Tibial artery (tissue), 4 donors: ENCODE measurements around the gene VEGFA.

ENCODE experiments used
- DNase-seq, 2 donors: peaks; one replicate each; pipeline ENCODE4 v3.0.0-alpha.2; 2019
- H3K27ac ChIP-seq, 2 donors: fragments of 200-600 bp; sonication (generic) in 1 of 2; 1 replicate in 1 of 2; 2 replicates in 1 of 2; pipeline ENCODE4 v1.5.1; 2018 to 2019; ENCODE audit warnings: mild to moderate bottlenecking in 1 of 2
- H3K27me3 ChIP-seq, 2 donors: fragments of 200-600 bp; sonication (generic) in 1 of 2; one replicate each; pipeline versions ENCODE4 v1.5.1 to v1.6.0; 2016 to 2019
- H3K36me3 ChIP-seq, 3 donors: fragments of 200-600 bp; sonication (generic) in 2 of 3; one replicate each; pipeline ENCODE4 v1.5.1; 2016 to 2019; ENCODE audit warnings: mild to moderate bottlenecking in 2 of 3
- H3K4me1 ChIP-seq, 4 donors: fragments of 200-600 bp; sonication (generic) in 2 of 4; 1 replicate in 3 of 4; 2 replicates in 1 of 4; pipeline ENCODE4 v1.5.1; 2016 to 2019
- H3K4me3 ChIP-seq, 2 donors: fragments of 200-600 bp; sonication (generic) in 1 of 2; 1 replicate in 1 of 2; 2 replicates in 1 of 2; pipeline ENCODE4 v1.5.1; 2018 to 2019; ENCODE audit warnings: mild to moderate bottlenecking in 2 of 2
- H3K9me3 ChIP-seq, 3 donors: fragments of 200-600 bp; sonication (generic) in 1 of 3; one replicate each; pipeline ENCODE4 v1.5.1; 2016 to 2019
- intact Hi-C: fragments of 100-400 bp; cut with DNase I; formaldehyde crosslinking; loops from one replicate; pipeline ENCODE4 v1.15.0; 2023; ENCODE audit warnings: low total_unique reads
- TF ChIP-seq, protein P1 (sequence below), 2 experiments: fragments of 200-600 bp in 1 of 2; fragments of 450-650 bp in 1 of 2; IDR thresholded peaks; one replicate each; pipeline ENCODE4 v1.5.1; 2017 to 2019; ENCODE audit warnings: antibody characterized with exemption in 2 of 2, mild to moderate bottlenecking in 1 of 2, moderate library complexity in 1 of 2

The VEGFA gene

DNA sequence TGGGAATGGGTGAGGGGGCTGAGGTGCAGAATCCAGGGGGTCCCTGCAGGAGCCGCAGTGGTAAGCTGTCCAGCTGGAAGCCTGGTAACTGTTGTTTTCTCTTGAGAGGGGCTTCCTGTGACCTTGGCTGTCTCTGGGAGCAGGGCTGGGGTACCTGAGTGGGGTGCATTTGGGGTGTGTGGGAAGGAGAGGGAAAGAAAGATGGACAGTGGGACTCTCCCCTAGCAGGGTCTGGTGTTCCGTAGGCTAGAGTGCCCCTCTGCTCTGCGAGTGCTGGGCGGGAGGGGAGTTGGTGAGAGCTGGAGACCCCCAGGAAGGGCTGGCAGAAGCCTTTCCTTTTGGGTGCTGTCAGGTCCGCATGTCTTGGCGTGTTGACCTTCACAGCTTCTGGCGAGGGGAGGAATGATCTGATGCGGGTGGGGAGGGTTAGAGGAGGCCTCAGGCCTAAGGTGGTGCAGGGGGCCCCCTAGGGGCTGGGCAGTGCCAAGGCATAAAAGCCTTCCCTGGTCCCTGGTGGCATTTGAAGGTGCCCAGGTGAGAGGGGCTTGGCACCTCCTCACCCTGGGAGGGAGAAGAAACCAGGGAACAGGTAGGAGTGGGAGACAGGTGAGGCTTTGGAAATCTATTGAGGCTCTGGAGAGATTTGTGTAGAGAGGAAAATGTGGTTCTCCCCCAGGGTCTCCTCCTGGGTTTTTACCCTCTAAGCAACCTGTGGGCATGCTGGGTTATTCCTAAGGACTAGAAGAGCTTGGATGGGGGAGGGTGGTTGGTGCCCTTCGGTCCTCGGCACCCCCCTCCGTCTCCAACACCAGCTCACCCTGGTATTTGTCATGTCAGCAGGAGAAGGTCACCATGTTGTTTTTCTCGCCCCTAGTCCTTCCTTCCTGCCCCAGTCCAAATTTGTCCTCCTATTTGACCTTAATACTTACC is 3.3 kb downstream of the VEGFA start:
- H3K27ac ChIP-seq: peak overlapping the region; percentile 94 to 97

GRCh38 chr6:43773980-43774775 is 4.2 kb downstream of the VEGFA start:
- intact Hi-C loops: loop anchor here (1.0 kb wide), 1 partner anchor 301 kb away; no protein-coding TSS in a partner anchor
- no peak for DNase-seq
- Histone ChIP-seq H3K27ac (peak overlapping the region in 1 of 2 donors; percentile 97), H3K36me3 (peaks cover 9 to 24% (median 20%) of the 10 kb centered on the region in 3 donors), H3K9me3 (no peaks in the 10 kb centered on the region), H3K4me3 (peak overlapping the region in 1 of 2 donors; percentile 13), H3K27me3 (no peaks in the 10 kb centered on the region), H3K4me1 (peaks cover 0 to 42% (median 34%) of the 10 kb centered on the region in 4 donors)
- TF ChIP-seq, protein P1, sequence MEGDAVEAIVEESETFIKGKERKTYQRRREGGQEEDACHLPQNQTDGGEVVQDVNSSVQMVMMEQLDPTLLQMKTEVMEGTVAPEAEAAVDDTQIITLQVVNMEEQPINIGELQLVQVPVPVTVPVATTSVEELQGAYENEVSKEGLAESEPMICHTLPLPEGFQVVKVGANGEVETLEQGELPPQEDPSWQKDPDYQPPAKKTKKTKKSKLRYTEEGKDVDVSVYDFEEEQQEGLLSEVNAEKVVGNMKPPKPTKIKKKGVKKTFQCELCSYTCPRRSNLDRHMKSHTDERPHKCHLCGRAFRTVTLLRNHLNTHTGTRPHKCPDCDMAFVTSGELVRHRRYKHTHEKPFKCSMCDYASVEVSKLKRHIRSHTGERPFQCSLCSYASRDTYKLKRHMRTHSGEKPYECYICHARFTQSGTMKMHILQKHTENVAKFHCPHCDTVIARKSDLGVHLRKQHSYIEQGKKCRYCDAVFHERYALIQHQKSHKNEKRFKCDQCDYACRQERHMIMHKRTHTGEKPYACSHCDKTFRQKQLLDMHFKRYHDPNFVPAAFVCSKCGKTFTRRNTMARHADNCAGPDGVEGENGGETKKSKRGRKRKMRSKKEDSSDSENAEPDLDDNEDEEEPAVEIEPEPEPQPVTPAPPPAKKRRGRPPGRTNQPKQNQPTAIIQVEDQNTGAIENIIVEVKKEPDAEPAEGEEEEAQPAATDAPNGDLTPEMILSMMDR (IDR thresholded peaks at IDR 0.05): no peak

More for the DNA sequence above, 3.3 kb downstream of the VEGFA start:
- Histone ChIP-seq H3K27me3 (no peaks in the 10 kb centered on the region), H3K4me3 (peak overlapping the region; percentile 73 to 84), H3K36me3 (peaks cover under 1 to 15% (median 11%) of the 10 kb centered on the region in 3 donors), H3K9me3 (no peaks in the 10 kb centered on the region), H3K4me1 (peaks cover 0 to 49% (median 39%) of the 10 kb centered on the region in 4 donors)
- TF ChIP-seq, protein P1 (IDR thresholded peaks at IDR 0.05): peak; percentile 21 to 41
- DNase-seq: no peak
- intact Hi-C loops: loop anchor here (1.0 kb wide), 1 partner anchor 302 kb away; no protein-coding TSS in a partner anchor

DNA sequence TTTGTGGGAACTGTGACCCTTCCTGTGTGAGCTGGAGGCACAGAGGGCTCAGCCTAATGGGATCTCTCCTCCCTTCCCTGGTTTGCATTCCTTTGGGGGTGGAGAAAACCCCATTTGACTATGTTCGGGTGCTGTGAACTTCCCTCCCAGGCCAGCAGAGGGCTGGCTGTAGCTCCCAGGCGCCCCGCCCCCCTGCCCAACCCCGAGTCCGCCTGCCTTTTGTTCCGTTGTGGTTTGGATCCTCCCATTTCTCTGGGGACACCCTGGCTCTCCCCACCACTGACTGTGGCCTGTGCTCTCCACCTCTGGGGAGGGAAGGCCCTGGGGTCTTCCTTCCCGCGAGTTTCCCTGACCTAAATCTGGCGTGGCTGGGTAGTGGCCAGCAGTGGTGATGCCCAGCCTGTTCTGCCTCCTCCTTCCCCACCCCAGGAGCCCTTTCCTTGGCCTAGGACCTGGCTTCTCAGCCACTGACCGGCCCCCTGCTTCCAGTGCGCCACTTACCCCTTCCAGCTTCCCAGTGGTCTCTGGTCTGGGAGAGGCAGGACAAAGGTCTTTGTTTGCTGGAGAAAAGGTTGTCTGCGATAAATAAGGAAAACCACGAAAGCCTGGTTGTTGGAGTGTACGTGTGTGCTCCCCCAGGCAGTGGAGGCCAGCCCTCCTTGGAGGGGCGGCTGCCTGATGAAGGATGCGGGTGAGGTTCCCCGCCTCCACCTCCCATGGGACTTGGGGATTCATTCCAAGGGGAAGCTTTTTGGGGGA is 4.9 kb downstream of the VEGFA start:
- TF ChIP-seq, protein P1 (IDR thresholded peaks at IDR 0.05): peak; percentile 81 to 83
- Histone ChIP-seq H3K4me3 (peak overlapping the region in 1 of 2 donors; percentile 13), H3K27me3 (no peaks in the 10 kb centered on the region), H3K9me3 (no peaks in the 10 kb centered on the region), H3K36me3 (peaks cover 11 to 31% (median 25%) of the 10 kb centered on the region in 3 donors), H3K27ac (peak overlapping the region in 1 of 2 donors; percentile 97), H3K4me1 (peaks cover 0 to 45% (median 32%) of the 10 kb centered on the region in 4 donors)
- peak; percentile 78 to 86 for DNase-seq
- intact Hi-C loops: no loop called here

GRCh38 chr6:43775535-43775885 is 5.5 kb downstream of the VEGFA start:
- no peak for DNase-seq
- intact Hi-C loops: no loop called here
- Histone ChIP-seq H3K4me3 (no peak overlapping the region), H3K36me3 (peaks cover 11 to 37% (median 27%) of the 10 kb centered on the region in 3 donors), H3K27me3 (no peaks in the 10 kb centered on the region), H3K9me3 (no peaks in the 10 kb centered on the region), H3K4me1 (peaks cover 0 to 50% (median 32%) of the 10 kb centered on the region in 4 donors), H3K27ac (peak overlapping the region in 1 of 2 donors; percentile 41)
- TF ChIP-seq, protein P1 (IDR thresholded peaks at IDR 0.05): no peak
